ACHN (cell line): ENCODE measurements around the gene PARP6.

Source experiments
- DNase-seq: peaks from one replicate; pipeline ENCODE4 v3.0.0-alpha.2; 2015
- in situ Hi-C: cut with HindIII; loops from 2 replicates; pipeline ENCODE4 v1.10.0; 2017; ENCODE audit warnings: low sequenced_read_pairs, low pct_ligation_motif_present, low pct_unique_long_range_greater_than_20kb

Gene PARP6, protein sequence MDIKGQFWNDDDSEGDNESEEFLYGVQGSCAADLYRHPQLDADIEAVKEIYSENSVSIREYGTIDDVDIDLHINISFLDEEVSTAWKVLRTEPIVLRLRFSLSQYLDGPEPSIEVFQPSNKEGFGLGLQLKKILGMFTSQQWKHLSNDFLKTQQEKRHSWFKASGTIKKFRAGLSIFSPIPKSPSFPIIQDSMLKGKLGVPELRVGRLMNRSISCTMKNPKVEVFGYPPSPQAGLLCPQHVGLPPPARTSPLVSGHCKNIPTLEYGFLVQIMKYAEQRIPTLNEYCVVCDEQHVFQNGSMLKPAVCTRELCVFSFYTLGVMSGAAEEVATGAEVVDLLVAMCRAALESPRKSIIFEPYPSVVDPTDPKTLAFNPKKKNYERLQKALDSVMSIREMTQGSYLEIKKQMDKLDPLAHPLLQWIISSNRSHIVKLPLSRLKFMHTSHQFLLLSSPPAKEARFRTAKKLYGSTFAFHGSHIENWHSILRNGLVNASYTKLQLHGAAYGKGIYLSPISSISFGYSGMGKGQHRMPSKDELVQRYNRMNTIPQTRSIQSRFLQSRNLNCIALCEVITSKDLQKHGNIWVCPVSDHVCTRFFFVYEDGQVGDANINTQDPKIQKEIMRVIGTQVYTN

DNA sequence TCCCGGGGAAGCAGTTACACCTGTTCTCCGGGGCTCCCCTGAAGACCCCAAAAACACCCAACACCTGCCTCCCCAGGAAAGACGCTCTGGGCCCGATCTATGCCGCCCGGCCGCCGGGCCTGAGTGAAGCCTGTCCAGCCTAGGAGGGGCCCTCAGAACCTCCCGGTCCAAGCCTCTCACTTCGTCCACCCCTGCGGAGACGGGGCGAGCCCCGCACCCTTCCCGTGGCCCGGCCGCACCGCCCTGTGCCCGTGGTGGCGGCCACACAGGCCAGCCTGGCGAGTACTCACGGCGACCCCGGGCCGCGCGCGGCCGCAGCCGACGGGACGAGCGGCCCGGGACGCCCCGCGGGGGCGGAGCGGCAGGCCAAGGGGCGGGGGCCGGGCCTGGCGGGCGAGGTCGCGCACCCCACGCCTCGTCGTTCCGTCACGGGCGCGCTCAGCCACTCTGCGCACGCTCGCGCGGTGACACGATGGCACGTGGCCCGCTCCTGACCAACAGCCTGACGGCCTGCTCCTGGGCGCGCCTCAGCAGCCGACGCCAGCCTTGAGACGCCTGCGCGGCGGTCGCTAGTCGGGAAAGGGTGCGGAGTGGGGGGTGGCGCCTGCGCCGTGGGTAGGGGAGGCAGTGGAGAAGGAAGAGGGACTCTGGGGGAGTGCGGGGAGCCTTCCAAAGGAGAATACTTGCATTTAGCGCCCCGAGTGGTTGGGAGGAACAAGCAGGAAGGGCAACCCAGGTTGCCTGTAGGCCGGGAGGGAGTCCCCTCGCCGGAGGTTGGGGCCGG lies at the start of gene PARP6:
Gene PARP6 (minus strand): TSS at position 342 of the 784 bp plus-strand sequence. CDS start 5,077 bp downstream, outside the sequence.
- in situ Hi-C loops = no loop called here
- peak; percentile 95 for DNase-seq

DNA sequence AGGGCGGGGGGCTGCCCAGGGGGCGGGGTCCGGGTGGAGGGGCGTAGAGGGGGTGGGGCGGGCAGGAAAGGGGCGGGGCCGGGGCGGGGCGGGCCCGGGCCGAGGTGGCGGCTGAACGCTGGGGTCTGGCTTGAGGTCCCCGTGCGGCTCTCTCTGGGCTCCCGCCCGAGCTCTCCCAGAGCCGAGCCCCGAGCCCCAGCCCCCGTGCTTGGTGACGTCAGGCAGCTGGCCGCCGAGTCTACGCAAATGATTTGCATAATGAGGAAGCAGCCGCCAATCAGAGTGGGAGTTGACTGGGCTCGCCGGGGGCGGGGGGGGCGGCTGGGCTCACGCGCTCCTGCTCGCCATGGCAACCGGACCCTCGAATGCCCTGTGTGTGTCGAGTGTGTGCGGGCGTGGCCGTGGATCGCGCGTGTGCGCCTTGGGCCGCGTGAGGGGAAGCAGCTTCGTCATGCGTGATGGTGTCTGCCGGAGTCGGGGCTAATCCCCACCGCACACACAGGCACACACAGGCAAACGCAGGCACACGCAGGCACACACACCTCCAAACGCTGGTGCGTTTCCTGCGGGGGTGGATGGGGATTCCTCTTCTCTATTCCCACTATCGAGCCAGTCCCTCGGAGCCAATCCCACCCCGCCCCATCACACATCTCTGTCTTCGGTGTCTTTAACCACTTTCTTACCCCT lies 47.8 kb upstream of the PARP6 start, which contains the start of gene CELF6:
Gene CELF6 (minus strand): TSS at position 173 of the 687 bp plus-strand sequence. CDS start 283 bp downstream, outside the sequence.
- peak; percentile 82 for DNase-seq
- in situ Hi-C loops = no loop called here

DNA sequence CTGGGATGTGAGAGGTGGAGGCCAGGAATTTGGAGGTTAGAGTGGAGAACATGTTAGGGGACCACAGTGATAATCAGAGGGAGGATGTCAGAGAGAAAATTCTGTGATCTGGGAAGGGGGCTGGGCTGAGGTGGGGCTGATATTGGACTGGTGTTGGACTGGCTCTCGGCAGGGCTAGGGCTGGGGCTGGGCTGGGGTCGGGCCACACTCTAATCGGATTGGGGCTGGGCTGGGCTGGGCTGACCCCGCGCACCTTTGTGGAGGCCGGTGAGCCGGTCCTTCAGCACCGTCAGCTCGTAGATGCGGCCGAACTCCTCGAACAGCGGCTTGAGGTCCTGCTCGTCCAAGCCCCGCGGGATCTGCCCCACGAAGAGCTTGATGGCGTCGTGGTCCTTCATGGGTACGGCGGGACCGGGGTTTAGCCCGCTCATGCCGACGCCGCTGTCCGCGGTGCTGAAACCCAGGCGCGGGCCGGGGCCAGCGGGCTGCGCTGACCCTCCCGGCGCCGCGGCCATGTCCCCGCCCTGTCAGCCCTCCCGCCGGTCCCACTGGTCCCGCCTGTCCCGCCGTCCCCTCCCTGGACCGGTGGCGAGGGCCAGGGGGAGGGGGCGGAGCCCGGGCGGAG lies 47.1 kb upstream of the PARP6 start:
- in situ Hi-C loops = no loop called here
- DNase-seq = peak; percentile 75

DNA sequence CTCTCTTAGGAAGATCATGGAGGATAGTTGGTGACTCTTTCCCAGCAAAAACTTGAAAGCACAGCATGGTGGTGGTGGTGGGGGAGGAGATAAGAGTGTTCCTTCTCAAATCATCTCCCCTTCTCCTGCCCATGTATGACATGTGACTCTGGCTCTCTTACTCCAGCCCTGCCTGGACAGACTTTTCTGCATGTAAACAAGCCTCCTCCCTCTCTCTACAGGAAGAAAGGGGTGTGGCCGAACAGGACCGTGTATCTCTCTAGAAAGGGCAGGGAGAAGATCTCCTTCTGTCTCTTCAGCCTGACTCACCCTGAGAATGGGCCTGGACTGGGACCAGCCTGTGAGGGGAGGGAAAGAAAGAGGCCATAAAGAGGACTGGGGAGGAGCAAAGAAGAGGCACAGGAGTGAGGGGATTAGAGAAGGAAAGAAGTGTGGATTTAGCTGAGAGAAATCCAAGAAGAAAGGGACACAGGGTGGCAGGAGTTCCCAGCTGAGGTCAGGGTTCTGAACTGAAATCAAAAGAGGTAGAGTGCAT lies 46.1 kb upstream of the PARP6 start:
- in situ Hi-C loops = no loop called here
- DNase-seq = no peak

DNA sequence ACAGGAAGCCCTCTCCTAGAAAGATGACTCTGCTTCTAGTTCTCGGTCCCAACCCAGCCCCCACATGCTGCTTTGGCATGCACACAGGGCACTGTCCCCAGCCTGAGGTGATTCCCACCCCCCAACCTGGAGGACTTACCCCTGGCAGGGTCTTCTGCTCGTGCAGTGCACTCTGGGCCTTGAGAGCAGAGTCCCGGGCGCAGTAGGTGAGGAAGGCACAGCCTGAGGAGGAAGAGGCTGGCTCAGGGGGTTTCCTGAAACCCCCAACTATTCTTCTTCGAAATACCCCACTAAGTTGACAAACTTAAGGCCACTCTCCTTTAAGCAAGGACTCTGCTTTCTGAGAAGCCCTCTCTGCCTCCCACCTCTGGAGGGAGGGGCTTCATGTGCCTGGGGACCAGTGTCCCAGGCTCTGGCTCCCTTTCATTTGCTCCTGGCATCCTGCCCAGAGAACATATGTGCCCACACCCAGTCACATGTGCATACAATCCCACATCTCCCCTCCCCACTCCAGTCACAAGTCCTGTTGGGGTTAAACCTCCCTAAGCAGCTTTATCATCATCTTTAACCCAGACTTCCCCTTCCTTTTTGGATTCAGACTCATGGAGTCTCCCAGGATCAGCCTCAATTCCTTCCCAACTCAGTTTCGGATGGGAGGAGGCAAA lies 43.5 kb upstream of the PARP6 start:
- DNase-seq = no peak
- in situ Hi-C loops = no loop called here

DNA sequence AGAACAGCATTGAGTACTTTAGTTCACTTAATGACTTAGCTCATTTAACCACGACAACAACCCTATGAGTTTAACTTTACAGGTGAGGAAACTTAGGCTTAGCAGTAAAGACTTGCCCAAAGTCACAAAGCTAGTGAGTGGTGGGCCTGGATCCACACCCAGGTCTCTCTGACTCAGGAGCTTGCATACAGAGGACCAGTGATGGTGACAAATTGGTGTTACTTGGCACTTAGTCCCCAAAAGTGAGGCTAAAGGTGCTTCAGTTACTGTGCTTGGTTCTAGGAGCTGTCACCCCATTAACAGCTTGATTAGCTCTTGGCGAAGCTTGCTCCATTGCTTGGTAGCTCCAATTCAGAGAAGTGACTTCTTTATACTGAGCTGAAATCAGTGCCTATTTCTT lies 41.5 kb upstream of the PARP6 start:
- in situ Hi-C loops = no loop called here

DNA sequence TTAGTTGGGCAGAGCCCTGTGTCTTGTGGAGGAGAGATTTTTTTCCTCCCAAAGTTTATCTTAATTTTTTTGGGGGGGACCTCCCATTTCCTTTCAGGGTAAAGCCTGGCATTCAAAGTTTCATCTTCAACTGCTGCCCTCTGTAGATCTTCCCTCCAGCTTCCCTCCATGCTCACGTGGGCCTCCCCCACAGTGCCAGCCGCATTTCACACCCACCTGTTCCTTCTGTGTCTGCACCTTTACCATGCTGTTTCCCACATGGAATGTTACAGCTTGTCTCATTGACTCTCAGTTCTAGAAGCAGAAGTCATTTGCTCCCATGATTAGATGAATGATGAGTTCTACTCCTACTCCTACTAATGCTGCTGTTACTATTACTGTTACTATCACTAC lies 41.1 kb upstream of the PARP6 start:
- DNase-seq = no peak
- in situ Hi-C loops = no loop called here

More for the DNA sequence above, 41.5 kb upstream of the PARP6 start:
- no peak for DNase-seq

DNA sequence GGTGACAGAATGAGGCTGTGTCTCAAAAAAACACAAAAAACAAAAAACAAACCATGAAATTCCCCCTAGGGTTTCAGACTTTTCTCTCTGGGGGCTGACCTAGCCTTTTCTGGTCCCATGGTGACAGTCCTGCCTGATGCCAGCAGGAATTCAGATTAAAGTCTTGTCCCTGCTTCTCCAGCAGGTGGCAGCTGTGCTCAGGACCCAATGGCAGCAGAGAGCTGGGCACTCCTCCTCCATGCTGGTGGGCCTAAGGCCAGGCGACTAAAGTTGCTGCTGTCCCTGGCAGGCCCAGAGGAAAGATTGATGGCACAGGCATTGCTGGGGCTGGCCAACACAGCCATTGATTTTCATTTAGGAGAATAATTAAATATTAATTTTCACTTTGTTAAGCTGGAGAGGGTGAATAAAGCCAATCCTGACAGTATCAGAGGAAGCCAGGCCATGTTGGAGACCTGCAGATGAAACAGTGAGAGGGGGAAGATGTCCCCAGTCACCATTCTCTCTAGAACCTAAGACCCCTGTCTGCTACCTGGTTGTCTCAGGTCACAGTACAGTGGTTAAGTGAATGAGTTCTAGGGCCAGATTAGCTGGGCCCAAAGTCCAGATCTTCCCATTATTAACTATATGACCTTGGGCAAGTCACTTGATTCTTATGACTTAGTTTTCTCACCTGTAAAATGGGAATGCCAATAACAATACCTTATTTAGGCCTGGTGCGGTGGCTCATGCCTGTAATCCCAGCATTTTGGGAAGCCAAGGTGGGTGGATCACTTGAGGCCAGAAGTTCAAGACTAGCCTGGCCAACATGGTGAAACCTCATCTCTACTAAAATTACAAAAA lies 40.5 kb upstream of the PARP6 start:
- peak; percentile 67 for DNase-seq
- in situ Hi-C loops = no loop called here

DNA sequence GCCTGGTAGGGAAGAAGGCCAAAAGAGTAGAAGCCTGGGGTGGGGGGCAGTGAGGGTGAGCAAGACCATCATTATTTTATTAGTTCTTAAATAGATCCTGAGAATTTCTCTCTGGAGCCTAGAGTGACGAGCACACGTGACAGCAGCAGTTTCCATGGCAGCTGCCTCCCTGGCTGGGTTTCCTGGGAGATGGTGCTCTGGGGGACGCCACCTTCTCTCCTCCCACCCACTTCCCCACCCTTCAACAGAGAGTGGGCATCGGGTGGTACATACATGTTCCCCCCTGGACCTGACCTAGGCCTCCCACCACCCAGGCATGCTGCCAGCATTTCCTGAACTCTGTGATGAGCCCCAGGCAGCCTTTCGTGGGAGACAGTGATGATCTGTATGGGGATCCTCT lies 34.7 kb upstream of the PARP6 start:
- in situ Hi-C loops = no loop called here

DNA sequence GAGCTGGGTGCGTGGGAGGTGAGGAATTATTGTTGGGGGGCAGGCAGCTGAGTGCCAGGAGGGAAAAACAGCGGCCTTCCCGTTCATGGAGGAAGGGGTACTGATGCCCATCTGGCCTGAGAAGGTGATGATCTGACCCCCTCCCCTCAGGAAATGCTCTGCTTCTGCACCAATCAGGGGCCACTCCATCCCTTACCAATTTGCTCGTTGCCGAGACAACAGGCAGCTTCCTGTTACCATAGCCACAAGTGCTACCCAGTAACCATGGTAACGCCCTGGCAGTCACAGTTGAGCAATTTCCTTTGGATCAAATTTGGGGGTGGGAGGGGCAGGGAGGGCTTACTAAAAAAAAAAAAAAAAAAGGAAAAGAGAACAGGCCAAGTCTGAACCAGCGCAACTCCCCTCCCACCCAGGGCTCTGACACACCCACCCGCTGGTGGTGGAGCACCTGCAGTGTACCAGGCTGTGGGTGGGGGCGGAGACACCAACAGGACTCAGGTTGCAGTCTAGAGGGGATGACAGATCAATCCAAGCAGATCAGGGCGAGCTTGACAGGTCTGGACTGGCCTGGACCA lies 33.9 kb upstream of the PARP6 start:
- in situ Hi-C loops = no loop called here
- no peak for DNase-seq

More for the DNA sequence above, 34.7 kb upstream of the PARP6 start:
- no peak for DNase-seq

DNA sequence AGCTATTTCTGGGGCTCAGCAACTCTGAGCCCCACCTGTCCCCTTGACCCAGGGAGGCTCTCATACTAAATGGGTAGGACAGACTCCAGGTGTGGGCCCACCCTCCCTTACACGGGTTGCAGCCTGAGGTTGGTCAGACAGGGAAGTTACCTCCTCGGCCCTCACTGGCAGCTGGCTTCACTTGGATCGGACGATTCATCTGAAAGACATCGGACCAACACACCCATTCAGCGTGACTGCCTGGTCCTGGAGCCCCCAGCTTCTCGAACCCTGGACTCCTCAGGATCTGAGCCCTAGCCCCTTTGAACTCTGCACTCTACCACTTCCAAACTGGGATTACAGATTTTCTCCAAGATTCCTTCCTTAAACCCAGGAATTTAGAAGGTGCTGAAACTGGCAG lies 32.2 kb upstream of the PARP6 start:
- DNase-seq = no peak
- in situ Hi-C loops = no loop called here

DNA sequence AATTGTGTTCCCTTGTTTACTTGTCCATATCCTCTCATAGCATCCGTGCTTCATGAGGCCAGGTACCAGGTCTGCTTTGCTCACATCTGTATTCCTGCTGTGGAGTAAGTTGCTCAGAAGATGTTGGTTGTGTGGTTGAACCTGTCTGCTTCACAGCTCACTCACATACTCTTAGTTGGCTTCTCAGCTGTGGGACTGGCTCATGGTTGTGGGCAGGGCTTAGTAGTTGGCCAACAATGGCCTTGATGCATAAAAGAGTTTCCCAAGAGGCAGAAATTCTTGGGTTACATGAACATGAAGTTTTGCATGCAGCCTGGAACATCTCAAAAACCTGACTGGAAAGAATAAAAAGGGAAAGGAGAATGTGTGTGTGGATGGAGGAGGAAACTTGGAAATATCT lies 30.6 kb upstream of the PARP6 start:
- in situ Hi-C loops = no loop called here

DNA sequence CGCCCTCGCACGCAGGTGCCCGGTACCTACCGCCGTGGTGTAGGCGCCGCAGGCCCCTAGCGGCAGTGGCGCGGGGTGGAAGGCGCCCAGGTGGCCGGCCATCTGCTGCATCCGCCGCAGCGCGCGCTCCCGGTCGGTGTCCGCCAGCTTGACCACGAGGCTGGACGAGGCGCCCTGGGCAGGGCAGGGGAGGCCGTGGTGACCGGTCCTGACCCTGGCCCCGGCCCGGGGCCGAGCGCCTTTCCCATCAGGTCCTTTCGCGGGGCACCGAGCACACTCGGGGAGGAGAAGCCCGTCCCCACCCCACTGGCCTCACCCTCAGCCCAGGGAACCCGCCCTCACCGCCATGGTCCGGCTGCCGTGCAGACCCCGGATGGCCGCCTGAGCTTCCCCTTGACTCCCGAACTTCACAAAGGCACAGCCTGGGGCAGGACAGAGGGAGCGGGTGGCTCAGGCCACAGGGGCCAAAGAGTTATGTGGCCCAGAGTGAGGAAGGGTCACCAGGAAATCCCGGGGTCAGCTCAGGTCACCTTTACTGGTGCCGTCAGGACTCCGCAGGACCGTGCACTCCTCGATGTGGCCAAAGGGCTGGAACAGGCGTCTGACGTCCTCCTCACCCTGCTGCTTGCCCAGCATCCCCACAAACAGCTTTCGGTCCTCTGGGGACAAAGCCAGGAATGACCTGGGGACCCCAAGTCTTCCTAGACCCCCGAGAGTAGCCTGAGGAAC lies 17.4 kb upstream of the PARP6 start:
- no peak for DNase-seq
- in situ Hi-C loops = no loop called here

More for the DNA sequence above, 30.6 kb upstream of the PARP6 start:
- DNase-seq = no peak

DNA sequence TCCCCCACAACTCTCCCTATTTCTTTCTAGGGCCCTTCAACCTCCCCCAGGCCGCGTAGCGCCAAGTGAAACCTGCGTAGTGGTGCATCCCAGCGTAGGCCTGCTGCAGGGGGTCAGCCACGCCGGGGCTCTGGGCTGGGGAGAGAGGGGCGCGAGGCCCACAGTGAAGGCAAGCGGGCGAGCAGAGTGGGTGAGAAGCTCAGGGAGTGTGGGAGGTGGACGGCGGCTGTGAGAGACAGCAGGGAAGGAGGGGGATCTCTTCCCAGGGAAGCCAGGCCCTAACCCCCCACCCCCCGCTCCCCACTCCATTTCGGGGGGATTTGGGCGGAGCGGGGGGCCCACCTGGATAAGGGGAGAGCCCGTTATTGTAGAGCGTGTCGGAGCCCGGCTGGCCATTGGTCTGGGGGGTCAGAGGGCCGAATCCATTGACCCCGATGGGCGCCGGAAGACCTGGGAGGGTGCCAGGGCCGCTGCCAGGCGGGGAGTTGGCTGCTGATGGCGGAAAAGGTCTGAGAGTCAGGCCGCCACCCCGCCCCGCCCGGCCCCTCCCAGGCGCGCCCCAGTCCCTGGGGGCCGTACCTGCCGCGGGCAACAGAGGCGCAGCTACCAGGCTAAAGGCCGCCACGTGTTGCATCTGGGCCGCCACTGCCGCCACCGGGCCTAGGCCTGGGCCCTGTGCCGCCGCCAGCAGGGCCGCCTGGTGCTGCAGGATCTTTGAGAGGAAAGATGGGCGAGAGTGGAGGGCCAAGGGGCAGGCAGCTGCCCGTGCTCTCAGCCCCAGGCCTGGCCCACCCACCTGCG lies 16.6 kb upstream of the PARP6 start:
- in situ Hi-C loops = no loop called here
- no peak for DNase-seq

DNA sequence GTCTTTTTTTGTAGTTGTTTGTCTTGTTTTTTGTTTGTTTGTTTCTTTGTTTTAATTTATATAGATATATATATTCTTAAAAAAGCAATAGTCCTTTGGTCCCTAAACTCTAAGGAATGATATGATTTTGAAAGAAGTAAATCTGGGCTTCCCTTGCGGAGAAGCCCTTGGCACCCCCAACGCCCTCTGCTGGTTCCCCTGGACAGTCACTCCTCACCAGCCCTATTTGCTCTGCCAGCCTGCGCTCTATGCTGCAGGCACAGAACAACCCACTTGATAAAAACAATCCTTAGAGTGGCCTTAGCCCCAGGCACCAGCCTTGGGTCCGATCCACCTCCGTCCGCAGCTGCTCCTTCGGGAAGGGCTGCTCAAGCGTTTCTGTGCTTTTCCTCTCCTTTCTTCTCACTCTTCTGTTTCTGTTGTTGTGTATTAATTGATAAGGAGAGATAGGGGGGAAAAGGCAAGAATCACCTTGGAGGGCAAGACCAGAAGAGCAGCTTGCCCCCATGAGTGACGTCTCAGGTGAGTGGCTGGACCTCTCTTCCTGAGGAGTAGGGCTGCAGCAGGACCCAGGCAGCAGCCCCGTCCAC lies 13.7 kb upstream of the PARP6 start:
- no peak for DNase-seq
- in situ Hi-C loops = no loop called here
